H1 (cell line): ENCODE data around the gene DCUN1D4. TPM values are rescaled to one million over a fixed set of nuclear protein-coding genes. Genes with fewer than 3 reads are reported as not detected.

ENCODE experiments used
- ATF3 ChIP-seq: IDR thresholded peaks from 2 replicates; pipeline ENCODE4 v1.6.1; 2011; ENCODE audit warnings: low read depth, mild to moderate bottlenecking, low read length; ENCODE audit not compliant: insufficient read depth
- CHD2 ChIP-seq: IDR thresholded peaks from 2 replicates; pipeline ENCODE4 v1.6.1; 2012; ENCODE audit warnings: low read length, improper control_type of control experiment
- EGR1 ChIP-seq: IDR thresholded peaks from 2 replicates; pipeline ENCODE4 v1.6.1; 2011; ENCODE audit warnings: low read depth, low read length, borderline replicate concordance
- NRF1 ChIP-seq: IDR thresholded peaks from 2 replicates; pipeline ENCODE4 v1.6.1; 2011; ENCODE audit warnings: mild to moderate bottlenecking, low read depth, low read length, improper control_type of control experiment
- PHF8 ChIP-seq: fragments of 200-600 bp; sonication (generic); conservative IDR thresholded peaks from 2 replicates; pipeline ENCODE4 v1.7.1; 2012; ENCODE audit warnings: low read depth, mild to moderate bottlenecking, inconsistent platforms, low read length, moderate library complexity
- POLR2A ChIP-seq, 2 experiments: IDR thresholded peaks; 1 replicate in 1 of 2; 2 replicates in 1 of 2; pipeline ENCODE4 v1.6.1; 2011; ENCODE audit warnings: low read depth in 2 of 2, low read length in 2 of 2, mild to moderate bottlenecking in 2 of 2; ENCODE audit errors: control extremely low read depth in 1 of 2
- SIX5 ChIP-seq: IDR thresholded peaks from 2 replicates; pipeline ENCODE4 v1.6.1; 2011; ENCODE audit warnings: mild to moderate bottlenecking, low read depth, low read length
- SP4 ChIP-seq: IDR thresholded peaks from 2 replicates; pipeline ENCODE4 v1.6.1; 2012; ENCODE audit warnings: low read length, inconsistent platforms
- polyA plus RNA-seq, 7 experiments: library from polyadenylated mRNA; depleted of rRNA in 3 of 7; stranded (reverse) in 5 of 7; unstranded in 2 of 7; fragments of >200 nt in 5 of 7; fragments of 200-250 nt in 2 of 7; gene quantifications; 1 replicate in 5 of 7; 2 replicates in 1 of 7; 4 replicates in 1 of 7; pipeline versions ENCODE4 v1.2.1 to v1.2.3, GENCODE V29; 2011 to 2013; ENCODE audit warnings: missing spikeins in 2 of 7, mixed read lengths in 2 of 7
- total RNA-seq: library from RNA; stranded (reverse); fragmentation: NEBNext Ultra II Directional; extraction: Animal tissue kit (Norgen Biotek cat#: 25700); gene quantifications from 2 replicates; pipeline ENCODE4 v1.2.1, GENCODE V29; 2021
- TF ChIP-seq, protein P1 (sequence below): IDR thresholded peaks from 2 replicates; pipeline ENCODE4 v1.6.1; 2012; ENCODE audit warnings: low read length, inconsistent platforms

DCUN1D4 gene
- total and polyA plus RNA-seq, 2 of the 8 experiments (the other 6 are each of a cell fraction or from before 2014, with no cell fraction given), result 22.9 to 55.9 TPM

DNA sequence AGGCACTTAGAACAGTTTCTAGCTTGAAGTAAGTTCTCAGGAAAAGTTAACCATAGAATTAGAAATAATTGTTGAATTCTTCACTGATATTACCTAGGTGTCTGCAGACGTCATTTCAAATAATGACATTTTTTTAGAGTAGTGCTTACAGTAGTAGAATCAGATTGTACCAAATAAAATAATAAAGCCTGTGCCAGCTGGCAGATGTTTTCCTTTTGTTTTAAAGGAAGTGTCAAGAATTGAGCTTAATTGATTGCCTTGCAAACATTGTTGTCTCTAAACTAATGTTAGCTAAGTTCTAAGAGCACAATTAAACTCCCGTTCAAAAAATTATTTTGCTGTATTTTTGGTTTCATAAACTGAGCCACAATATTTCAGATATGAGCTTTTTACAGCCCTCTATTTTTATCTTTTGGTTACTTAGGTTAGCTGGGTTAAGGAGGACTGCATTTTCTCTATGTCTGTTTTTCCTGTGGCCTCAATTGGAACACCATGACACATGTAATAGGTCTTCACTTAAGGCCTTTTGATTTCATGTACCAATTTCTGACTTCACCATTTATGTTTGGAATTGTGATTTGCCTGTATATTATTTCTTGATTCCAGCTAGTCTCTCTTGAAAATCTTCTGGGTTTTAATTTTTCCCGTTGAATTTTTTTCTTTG, 64.2 kb downstream of the DCUN1D4 start (continued):
- TF ChIP-seq EGR1 (no peak), NRF1 (no peak), SP4 (no peak), SIX5 (no peak), CHD2 (no peak), ATF3 (no peak), PHF8 (no peak), POLR2A (IDR thresholded peaks at IDR 0.05; ENCODE audit: control extremely low read depth in 1 of 2, low read depth in 2 of 2, low read length in 2 of 2) (no peak)
- TF ChIP-seq, protein P1, sequence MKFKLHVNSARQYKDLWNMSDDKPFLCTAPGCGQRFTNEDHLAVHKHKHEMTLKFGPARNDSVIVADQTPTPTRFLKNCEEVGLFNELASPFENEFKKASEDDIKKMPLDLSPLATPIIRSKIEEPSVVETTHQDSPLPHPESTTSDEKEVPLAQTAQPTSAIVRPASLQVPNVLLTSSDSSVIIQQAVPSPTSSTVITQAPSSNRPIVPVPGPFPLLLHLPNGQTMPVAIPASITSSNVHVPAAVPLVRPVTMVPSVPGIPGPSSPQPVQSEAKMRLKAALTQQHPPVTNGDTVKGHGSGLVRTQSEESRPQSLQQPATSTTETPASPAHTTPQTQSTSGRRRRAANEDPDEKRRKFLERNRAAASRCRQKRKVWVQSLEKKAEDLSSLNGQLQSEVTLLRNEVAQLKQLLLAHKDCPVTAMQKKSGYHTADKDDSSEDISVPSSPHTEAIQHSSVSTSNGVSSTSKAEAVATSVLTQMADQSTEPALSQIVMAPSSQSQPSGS, result no peak
